Measurements from ENCODE around the gene ZNF770. TPM values are rescaled to one million over a fixed set of nuclear protein-coding genes. Genes with fewer than 3 reads are reported as not detected.
"Not testable (repeated sequence)": the region's sequence is repeated elsewhere in the genome, so short reads cannot be mapped to it uniquely, and the experiment has no call there.

ZNF770 gene
- total and polyA plus RNA-seq, 10 donors, result 9.9 to 44.4 (median 30.6) TPM

GRCh38 chr15:34951993-34952392 is 36.1 kb downstream of the ZNF770 start:
- intact Hi-C loops (cut with DNase I; ENCODE audit: low total_unique reads), result no loop called here
- 70 to 87% (median 76%) methylated on average over 1 of the region's 1 CpG for WGBS, 5 donors
- Histone ChIP-seq H3K4me3 (no peak overlapping the region), H3K9me3 (no peaks in the 10 kb centered on the region), H3K27me3 (replicated peaks in 1 of 7) (no peaks in the 10 kb centered on the region), H3K36me3 (peaks cover 0 to 97% (median 32%) of the 10 kb centered on the region in 6 donors), H3K27ac (no peak overlapping the region), H3K4me1 (peaks cover 0 to 33% (median 6%) of the 10 kb centered on the region in 6 donors)
- no peak for DNase-seq
- no peak for TF ChIP-seq POLR2AphosphoS5 (IDR thresholded peaks at IDR 0.05)
- TF ChIP-seq POLR2A (IDR thresholded peaks at IDR 0.05), result no peak
- TF ChIP-seq CTCF (IDR thresholded peaks at IDR 0.05 in 8 of 11, conservative IDR thresholded peaks at IDR 0.05 in 3 of 11), result no peak

- H3K36me3 ChIP-seq, result peaks cover 0 to 97% (median 59%) of the 10 kb centered on the region in 6 donors
- intact Hi-C loops (cut with DNase I; ENCODE audit: low total_unique reads), result no loop called here
- no peaks in the 10 kb centered on the region for H3K4me1 ChIP-seq
- no peak overlapping the region for H3K27ac ChIP-seq
- no peak overlapping the region for H3K4me3 ChIP-seq
- no peak for TF ChIP-seq POLR2AphosphoS5 (IDR thresholded peaks at IDR 0.05)
- no peak for TF ChIP-seq POLR2A (IDR thresholded peaks at IDR 0.05)
- TF ChIP-seq CTCF (IDR thresholded peaks at IDR 0.05 in 8 of 11, conservative IDR thresholded peaks at IDR 0.05 in 3 of 11), result no peak
- H3K27me3 ChIP-seq (replicated peaks in 1 of 7), result no peaks in the 10 kb centered on the region
- 94 to 97% (median 96%) methylated on average over 3 of the region's 3 CpGs for WGBS, 5 donors
- DNase-seq, result no peak
- H3K9me3 ChIP-seq, result no peaks in the 10 kb centered on the region
Observed at GRCh38 chr15:34944936-34945335, 43.2 kb downstream of the ZNF770 start.

GRCh38 chr15:34943711-34944110 is 44.4 kb downstream of the ZNF770 start:
- no peaks in the 10 kb centered on the region for H3K9me3 ChIP-seq
- TF ChIP-seq POLR2A (IDR thresholded peaks at IDR 0.05), result no peak
- TF ChIP-seq CTCF (IDR thresholded peaks at IDR 0.05 in 8 of 11, conservative IDR thresholded peaks at IDR 0.05 in 3 of 11), result no peak
- no peak for TF ChIP-seq POLR2AphosphoS5 (IDR thresholded peaks at IDR 0.05)
- H3K4me1 ChIP-seq, result no peaks in the 10 kb centered on the region
- peaks cover 0 to 97% (median 71%) of the 10 kb centered on the region in 6 donors for H3K36me3 ChIP-seq
- H3K27ac ChIP-seq, result no peak overlapping the region
- no peaks in the 10 kb centered on the region for H3K27me3 ChIP-seq (replicated peaks in 1 of 7)
- intact Hi-C loops (cut with DNase I; ENCODE audit: low total_unique reads), result no loop called here
- no peak for DNase-seq
- H3K4me3 ChIP-seq, result no peak overlapping the region

GRCh38 chr15:34943264-34943663 is 44.8 kb downstream of the ZNF770 start:
- intact Hi-C loops (cut with DNase I; ENCODE audit: low total_unique reads); H3K27ac ChIP-seq; H3K4me1 ChIP-seq; H3K9me3 ChIP-seq; DNase-seq; H3K4me3 ChIP-seq; H3K27me3 ChIP-seq (replicated peaks in 1 of 7): not testable (repeated sequence)
- peaks cover 0 to 97% (median 73%) of the 10 kb centered on the region in 6 donors for H3K36me3 ChIP-seq

DNA sequence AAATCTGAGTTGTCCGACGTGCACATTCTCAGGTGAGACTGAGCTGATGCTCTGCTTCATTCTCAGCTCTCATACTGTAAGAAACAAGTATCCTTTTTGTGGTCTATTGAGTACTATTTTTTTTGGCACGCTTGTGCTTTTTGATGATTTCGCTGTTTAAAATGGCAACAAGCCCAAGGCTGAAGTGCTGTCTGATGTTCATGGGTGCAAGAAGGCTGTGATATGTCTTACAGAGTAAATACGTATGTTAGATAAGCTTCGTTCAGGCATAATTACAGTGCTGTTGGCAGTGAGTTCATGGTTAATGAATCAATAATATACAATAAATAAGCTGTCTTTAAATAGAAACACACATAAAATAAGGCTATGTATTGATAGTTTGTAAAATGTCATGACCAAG is 45.7 kb downstream of the ZNF770 start:
- no peak for DNase-seq
- Histone ChIP-seq H3K36me3 (peaks cover 0 to 97% (median 75%) of the 10 kb centered on the region in 6 donors), H3K4me1 (no peaks in the 10 kb centered on the region), H3K9me3 (no peaks in the 10 kb centered on the region), H3K27me3 (replicated peaks in 1 of 7) (no peaks in the 10 kb centered on the region), H3K27ac (no peak overlapping the region), H3K4me3 (no peak overlapping the region)
- WGBS, 5 donors, result 82 to 93% (median 91%) methylated on average over 6 of the region's 6 CpGs
- intact Hi-C loops (cut with DNase I; ENCODE audit: low total_unique reads), result no loop called here
- TF ChIP-seq POLR2A (IDR thresholded peaks at IDR 0.05), result no peak
- no peak for TF ChIP-seq CTCF (IDR thresholded peaks at IDR 0.05 in 8 of 11, conservative IDR thresholded peaks at IDR 0.05 in 3 of 11)
- TF ChIP-seq POLR2AphosphoS5 (IDR thresholded peaks at IDR 0.05), result no peak

All from spleen (tissue), 11 donors.